Stimulated activated naive CD8-positive, alpha-beta T cell treated with anti-CD3 and anti-CD28 coated beads, Interleukin-15, amount 100 ng/mL, for 72 hours (primary cell): ENCODE results near the gene PARP8.
A peak's percentile ranks its signal among the peaks of the same experiment; 100 is the strongest.

ENCODE experiments used
- ATAC-seq: fragments of 150-1000 bp; cut with Tn5 transposase; 2 replicates; pipeline ENCODE4 v1.10.0; 2021; ENCODE audit warnings: mild to moderate bottlenecking, moderate library complexity
- DNase-seq, 2 donors: peaks; one replicate each; pipeline ENCODE4 v3.0.0; 2021 to 2022
- H3K27ac Mint-ChIP-seq, 2 donors: one replicate each; pipeline ENCODE4 v1.8.0; 2022; ENCODE audit warnings: mild to moderate bottlenecking in 2 of 2, mixed read lengths in 2 of 2, moderate library complexity in 2 of 2
- H3K27me3 Mint-ChIP-seq: one replicate; pipeline ENCODE4 v1.8.0; 2022; ENCODE audit warnings: mixed read lengths
- H3K4me1 Mint-ChIP-seq: one replicate; pipeline ENCODE4 v1.8.0; 2022; ENCODE audit warnings: mild to moderate bottlenecking, mixed read lengths
- H3K4me3 Mint-ChIP-seq, 2 donors: one replicate each; pipeline ENCODE4 v1.8.0; 2022; ENCODE audit warnings: mild to moderate bottlenecking in 2 of 2, mixed read lengths in 2 of 2, moderate library complexity in 1 of 2
- H3K9me3 Mint-ChIP-seq, 2 donors: one replicate each; pipeline ENCODE4 v1.8.0; 2022; ENCODE audit warnings: mixed read lengths in 2 of 2

Gene PARP8

GRCh38 chr5:50822046-50822445, 155.6 kb downstream of the PARP8 start:
- Mint-ChIP-seq H3K9me3 (no peaks in the 10 kb centered on the region), H3K4me3 (no peak overlapping the region), H3K27ac (no peak overlapping the region), H3K4me1 (no peaks in the 10 kb centered on the region), H3K27me3 (no peaks in the 10 kb centered on the region)
- DNase-seq = no peak
- ATAC-seq = no peak

- H3K27me3 Mint-ChIP-seq = no peaks in the 10 kb centered on the region
- ATAC-seq (no peak), DNase-seq (no peak)
- H3K4me3 Mint-ChIP-seq = no peak overlapping the region
- H3K9me3 Mint-ChIP-seq = no peaks in the 10 kb centered on the region
- H3K27ac Mint-ChIP-seq = no peak overlapping the region
- no peaks in the 10 kb centered on the region for H3K4me1 Mint-ChIP-seq
These were observed 156.3 kb downstream of the PARP8 start for GRCh38 chr5:50822761-50823160.

GRCh38 chr5:50823568-50823967, 157.1 kb downstream of the PARP8 start:
- no peaks in the 10 kb centered on the region for H3K9me3 Mint-ChIP-seq
- ATAC-seq = no peak
- DNase-seq = no peak
- H3K4me3 Mint-ChIP-seq = no peak overlapping the region
- H3K4me1 Mint-ChIP-seq = no peaks in the 10 kb centered on the region
- no peak overlapping the region for H3K27ac Mint-ChIP-seq
- no peaks in the 10 kb centered on the region for H3K27me3 Mint-ChIP-seq

- Mint-ChIP-seq H3K27me3 (no peaks in the 10 kb centered on the region), H3K27ac (no peak overlapping the region), H3K4me3 (no peak overlapping the region), H3K9me3 (no peaks in the 10 kb centered on the region), H3K4me1 (no peaks in the 10 kb centered on the region)
- ATAC-seq (no peak), DNase-seq (no peak)
These were observed 157.7 kb downstream of the PARP8 start for GRCh38 chr5:50824109-50824508.

- Mint-ChIP-seq H3K27me3 (no peaks in the 10 kb centered on the region), H3K27ac (no peak overlapping the region), H3K9me3 (no peaks in the 10 kb centered on the region), H3K4me3 (no peak overlapping the region), H3K4me1 (no peaks in the 10 kb centered on the region)
- DNase-seq (no peak), ATAC-seq (no peak)
These were observed 161.2 kb downstream of the PARP8 start for GRCh38 chr5:50827516-50828247.

- no peak overlapping the region for H3K27ac Mint-ChIP-seq
- H3K4me1 Mint-ChIP-seq = no peaks in the 10 kb centered on the region
- no peak overlapping the region for H3K4me3 Mint-ChIP-seq
- no peak for ATAC-seq
- no peak for DNase-seq
- no peaks in the 10 kb centered on the region for H3K27me3 Mint-ChIP-seq
- H3K9me3 Mint-ChIP-seq = no peaks in the 10 kb centered on the region
These were observed 162.6 kb downstream of the PARP8 start for GRCh38 chr5:50829023-50829422.

- no peaks in the 10 kb centered on the region for H3K4me1 Mint-ChIP-seq
- no peaks in the 10 kb centered on the region for H3K9me3 Mint-ChIP-seq
- no peaks in the 10 kb centered on the region for H3K27me3 Mint-ChIP-seq
- no peak overlapping the region for H3K4me3 Mint-ChIP-seq
- ATAC-seq (no peak), DNase-seq (no peak)
- no peak overlapping the region for H3K27ac Mint-ChIP-seq
These were observed 166.3 kb downstream of the PARP8 start for GRCh38 chr5:50832657-50833284.

GRCh38 chr5:50836356-50836755, 169.9 kb downstream of the PARP8 start:
- no peaks in the 10 kb centered on the region for H3K4me1 Mint-ChIP-seq
- no peaks in the 10 kb centered on the region for H3K27me3 Mint-ChIP-seq
- H3K4me3 Mint-ChIP-seq = no peak overlapping the region
- H3K9me3 Mint-ChIP-seq = no peaks in the 10 kb centered on the region
- DNase-seq (no peak), ATAC-seq (no peak)
- H3K27ac Mint-ChIP-seq = no peak overlapping the region

- Mint-ChIP-seq H3K4me1 (no peaks in the 10 kb centered on the region), H3K9me3 (no peaks in the 10 kb centered on the region), H3K27me3 (no peaks in the 10 kb centered on the region), H3K4me3 (no peak overlapping the region), H3K27ac (no peak overlapping the region)
- ATAC-seq (no peak), DNase-seq (no peak)
These were observed 173.0 kb downstream of the PARP8 start for GRCh38 chr5:50839472-50839871.

GRCh38 chr5:50843091-50843490, 176.7 kb downstream of the PARP8 start:
- Mint-ChIP-seq H3K27me3 (no peaks in the 10 kb centered on the region), H3K4me1 (no peaks in the 10 kb centered on the region), H3K27ac (no peak overlapping the region), H3K4me3 (no peak overlapping the region), H3K9me3 (no peaks in the 10 kb centered on the region)
- no peak for DNase-seq
- no peak for ATAC-seq

- no peaks in the 10 kb centered on the region for H3K9me3 Mint-ChIP-seq
- no peaks in the 10 kb centered on the region for H3K27me3 Mint-ChIP-seq
- no peaks in the 10 kb centered on the region for H3K4me1 Mint-ChIP-seq
- no peak overlapping the region for H3K4me3 Mint-ChIP-seq
- ATAC-seq = no peak
- H3K27ac Mint-ChIP-seq = no peak overlapping the region
- DNase-seq = no peak
These were observed 179.8 kb downstream of the PARP8 start for GRCh38 chr5:50846261-50846660.

- H3K4me3 Mint-ChIP-seq = no peak overlapping the region
- H3K4me1 Mint-ChIP-seq = no peaks in the 10 kb centered on the region
- ATAC-seq (peak; percentile 33), DNase-seq (no peak)
- no peaks in the 10 kb centered on the region for H3K27me3 Mint-ChIP-seq
- no peak overlapping the region for H3K27ac Mint-ChIP-seq
- no peaks in the 10 kb centered on the region for H3K9me3 Mint-ChIP-seq
These were observed 183.1 kb downstream of the PARP8 start for GRCh38 chr5:50849554-50849953.

- no peak overlapping the region for H3K4me3 Mint-ChIP-seq
- peaks cover 6% of the 10 kb centered on the region for H3K4me1 Mint-ChIP-seq
- DNase-seq = no peak
- H3K27ac Mint-ChIP-seq = no peak overlapping the region
- no peaks in the 10 kb centered on the region for H3K9me3 Mint-ChIP-seq
- H3K27me3 Mint-ChIP-seq = no peaks in the 10 kb centered on the region
- no peak for ATAC-seq
These were observed 186.7 kb downstream of the PARP8 start for GRCh38 chr5:50853151-50853550.

GRCh38 chr5:50854082-50854481, 187.6 kb downstream of the PARP8 start:
- H3K4me1 Mint-ChIP-seq = peaks cover 6% of the 10 kb centered on the region
- H3K27me3 Mint-ChIP-seq = no peaks in the 10 kb centered on the region
- ATAC-seq = no peak
- H3K27ac Mint-ChIP-seq = no peak overlapping the region
- no peak for DNase-seq
- H3K9me3 Mint-ChIP-seq = no peaks in the 10 kb centered on the region
- no peak overlapping the region for H3K4me3 Mint-ChIP-seq

- no peak for ATAC-seq
- peaks cover 6% of the 10 kb centered on the region for H3K4me1 Mint-ChIP-seq
- no peak overlapping the region for H3K27ac Mint-ChIP-seq
These were observed 188.6 kb downstream of the PARP8 start for GRCh38 chr5:50855001-50855400.

GRCh38 chr5:50856401-50857119, 190.1 kb downstream of the PARP8 start:
- Mint-ChIP-seq H3K9me3 (no peaks in the 10 kb centered on the region), H3K4me3 (no peak overlapping the region), H3K27me3 (peaks cover 12% of the 10 kb centered on the region), H3K27ac (no peak overlapping the region), H3K4me1 (peaks cover 6% of the 10 kb centered on the region)
- no peak for DNase-seq
- no peak for ATAC-seq

More at GRCh38 chr5:50855001-50855400, 188.6 kb downstream of the PARP8 start:
- H3K9me3 Mint-ChIP-seq = no peaks in the 10 kb centered on the region
- no peak for DNase-seq
- peaks cover 4% of the 10 kb centered on the region for H3K27me3 Mint-ChIP-seq
- no peak overlapping the region for H3K4me3 Mint-ChIP-seq
